Measurements from ENCODE around the gene CCDC200. TPM values are rescaled to one million over a fixed set of nuclear protein-coding genes. Genes with fewer than 3 reads are reported as not detected.

Gene CCDC200
- total RNA-seq (2022; extraction: Qiagen RNA extraction; ENCODE audit: low read depth) = not detected in 5 replicates

GRCh38 chr17:43228020-43228782 lies at the start of gene CCDC200:
Gene CCDC200 (minus strand): TSS chr17:43228623. CDS start chr17:43228554, 69 bp downstream.

GRCh38 chr17:43233877-43234276 lies 5.5 kb upstream of the CCDC200 start, which contains the start of gene RNU2-1:
Gene RNU2-1 (minus strand): TSS chr17:43233977.

DNA sequence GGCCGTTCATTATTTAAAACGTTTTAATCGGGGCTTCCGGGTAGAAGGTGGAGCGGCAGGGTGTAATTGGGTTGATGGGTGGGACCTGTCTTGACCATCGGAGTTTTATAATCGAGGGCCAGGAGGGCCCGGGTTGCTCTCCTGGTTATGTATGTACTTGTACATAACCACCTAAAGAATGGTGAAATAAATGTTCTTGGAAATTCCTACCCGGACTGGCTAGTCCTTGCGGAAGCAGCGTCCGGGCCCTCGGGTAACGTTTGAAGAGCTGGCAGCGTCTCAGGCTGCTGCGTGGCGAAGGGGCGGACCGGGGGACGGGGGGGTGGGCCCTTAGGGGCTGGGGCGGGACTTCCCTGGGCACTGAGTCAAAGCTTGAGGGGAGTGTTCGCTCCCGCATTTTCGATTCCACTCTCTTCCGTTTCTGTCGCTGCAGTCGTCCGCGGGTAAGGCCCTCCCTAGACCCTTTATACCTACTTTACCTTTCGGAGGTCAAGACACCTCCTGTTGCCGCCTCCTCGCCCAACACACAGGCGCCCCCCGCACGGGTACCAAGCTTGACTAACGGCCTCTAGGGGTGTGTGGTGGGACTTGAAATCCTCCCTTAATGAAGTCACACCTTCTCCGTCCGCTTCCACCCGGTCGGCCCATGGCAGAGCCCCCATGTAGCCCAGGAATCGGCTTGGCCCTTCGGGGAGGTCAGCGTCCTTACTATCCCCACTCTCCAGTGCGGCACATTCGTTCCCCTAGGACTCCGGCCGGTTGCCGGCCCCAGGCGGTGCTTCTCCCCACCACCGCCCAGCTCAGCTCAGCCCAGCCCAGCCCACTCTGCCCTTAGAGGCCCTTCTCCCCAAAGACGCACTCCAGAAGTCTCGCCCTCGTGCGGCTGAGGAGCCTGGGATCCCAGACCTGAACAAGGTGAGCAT lies 16.7 kb downstream of the CCDC200 start, which contains the start of gene TMEM106A:
TMEM106A (plus strand) TSS at position 396 of the 923 bp plus-strand sequence. CDS start 1,167 bp downstream, outside the sequence.

Other genes starting within 250 kb of the CCDC200 start
- 0.84 to 1.5 TPM (median 0.89 TPM) in 5 replicates for gene PTGES3L, start 248.5 kb downstream of the CCDC200 start, total RNA-seq (2022; extraction: Qiagen RNA extraction; ENCODE audit: low read depth)
- gene RUNDC1, start 248.1 kb downstream of the CCDC200 start, total RNA-seq (2022; extraction: Qiagen RNA extraction; ENCODE audit: low read depth) = 21.4 to 22.5 TPM (median 21.9 TPM) in 5 replicates
- 2,855 to 3,764 TPM (median 2,988 TPM) in 5 replicates for gene RPL27, start 230.2 kb downstream of the CCDC200 start, total RNA-seq (2022; extraction: Qiagen RNA extraction; ENCODE audit: low read depth)
- 16.9 to 21.8 TPM (median 17.9 TPM) in 5 replicates for gene IFI35, start 221.8 kb downstream of the CCDC200 start, total RNA-seq (2022; extraction: Qiagen RNA extraction; ENCODE audit: low read depth)
- gene VAT1, start 206.2 kb downstream of the CCDC200 start, total RNA-seq (2022; extraction: Qiagen RNA extraction; ENCODE audit: low read depth) = 214 to 226 TPM (median 218 TPM) in 5 replicates
- 0.10 to 0.16 TPM (median 0.12 TPM) in 5 replicates for gene RND2, start 203.4 kb downstream of the CCDC200 start, total RNA-seq (2022; extraction: Qiagen RNA extraction; ENCODE audit: low read depth)
- gene BRCA1, start 103.3 kb downstream of the CCDC200 start, total RNA-seq (2022; extraction: Qiagen RNA extraction; ENCODE audit: low read depth) = 23.8 to 30.9 TPM (median 30.3 TPM) in 5 replicates
- gene NBR1, start 57.4 kb downstream of the CCDC200 start, total RNA-seq (2022; extraction: Qiagen RNA extraction; ENCODE audit: low read depth) = 38.9 to 52.0 TPM (median 47.8 TPM) in 5 replicates
- gene TMEM106A, start 16.7 kb downstream of the CCDC200 start, total RNA-seq (2022; extraction: Qiagen RNA extraction; ENCODE audit: low read depth) = 1.0 to 1.6 TPM (median 1.4 TPM) in 5 replicates
- not detected in 5 replicates for gene RNU2-1, start 5.4 kb upstream of the CCDC200 start, total RNA-seq (2022; extraction: Qiagen RNA extraction; ENCODE audit: low read depth)
- gene ARL4D, start 170.4 kb upstream of the CCDC200 start, total RNA-seq (2022; extraction: Qiagen RNA extraction; ENCODE audit: low read depth) = 15.4 to 24.2 TPM (median 19.6 TPM) in 5 replicates